Nephron (organoid): ENCODE measurements around the gene ERCC6L2.

Source experiments
- H3K27ac Mint-ChIP-seq, 3 experiments: 2 replicates each; pipeline ENCODE4 v1.8.0; 2020; ENCODE audit warnings: mixed read lengths in 3 of 3, mild to moderate bottlenecking in 2 of 3, moderate library complexity in 1 of 3
- H3K27me3 Mint-ChIP-seq: 2 replicates; pipeline ENCODE4 v1.8.0; 2021; ENCODE audit warnings: low read depth, mild to moderate bottlenecking, moderate library complexity, mixed read lengths
- H3K36me3 Mint-ChIP-seq: 2 replicates; pipeline ENCODE4 v1.8.0; 2020; ENCODE audit warnings: low read depth, mixed read lengths
- H3K4me1 Mint-ChIP-seq: 2 replicates; pipeline ENCODE4 v1.8.0; 2020; ENCODE audit warnings: mixed read lengths
- H3K4me3 Mint-ChIP-seq, 3 experiments: 2 replicates each; pipeline ENCODE4 v1.8.0; 2020; ENCODE audit warnings: mild to moderate bottlenecking in 3 of 3, mixed read lengths in 3 of 3, moderate library complexity in 2 of 3
- H3K9me3 Mint-ChIP-seq: 2 replicates; pipeline ENCODE4 v1.8.0; 2020; ENCODE audit warnings: mixed read lengths
- TF ChIP-seq, protein P1 (sequence below), 3 experiments: fragments of 200-600 bp; sonication (generic); IDR thresholded peaks; one replicate each; pipeline ENCODE4 v1.5.0; 2021; ENCODE audit warnings: antibody characterized with exemption in 3 of 3; ENCODE audit not compliant: unreplicated experiment in 3 of 3

The ERCC6L2 gene

GRCh38 chr9:95896580-95896979 lies 21.1 kb downstream of the ERCC6L2 start:
- H3K27me3 Mint-ChIP-seq: no peaks in the 10 kb centered on the region
- H3K36me3 Mint-ChIP-seq: peaks cover 46% of the 10 kb centered on the region

GRCh38 chr9:95901506-95901905 lies 26.0 kb downstream of the ERCC6L2 start:
- Mint-ChIP-seq H3K9me3 (no peaks in the 10 kb centered on the region), H3K27ac (no peak overlapping the region), H3K36me3 (peaks cover 32% of the 10 kb centered on the region), H3K4me3 (no peak overlapping the region), H3K27me3 (no peaks in the 10 kb centered on the region), H3K4me1 (no peaks in the 10 kb centered on the region)
- TF ChIP-seq, protein P1, sequence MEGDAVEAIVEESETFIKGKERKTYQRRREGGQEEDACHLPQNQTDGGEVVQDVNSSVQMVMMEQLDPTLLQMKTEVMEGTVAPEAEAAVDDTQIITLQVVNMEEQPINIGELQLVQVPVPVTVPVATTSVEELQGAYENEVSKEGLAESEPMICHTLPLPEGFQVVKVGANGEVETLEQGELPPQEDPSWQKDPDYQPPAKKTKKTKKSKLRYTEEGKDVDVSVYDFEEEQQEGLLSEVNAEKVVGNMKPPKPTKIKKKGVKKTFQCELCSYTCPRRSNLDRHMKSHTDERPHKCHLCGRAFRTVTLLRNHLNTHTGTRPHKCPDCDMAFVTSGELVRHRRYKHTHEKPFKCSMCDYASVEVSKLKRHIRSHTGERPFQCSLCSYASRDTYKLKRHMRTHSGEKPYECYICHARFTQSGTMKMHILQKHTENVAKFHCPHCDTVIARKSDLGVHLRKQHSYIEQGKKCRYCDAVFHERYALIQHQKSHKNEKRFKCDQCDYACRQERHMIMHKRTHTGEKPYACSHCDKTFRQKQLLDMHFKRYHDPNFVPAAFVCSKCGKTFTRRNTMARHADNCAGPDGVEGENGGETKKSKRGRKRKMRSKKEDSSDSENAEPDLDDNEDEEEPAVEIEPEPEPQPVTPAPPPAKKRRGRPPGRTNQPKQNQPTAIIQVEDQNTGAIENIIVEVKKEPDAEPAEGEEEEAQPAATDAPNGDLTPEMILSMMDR (IDR thresholded peaks at IDR 0.05; ENCODE audit: unreplicated experiment in 3 of 3): no peak

More at GRCh38 chr9:95896580-95896979, 21.1 kb downstream of the ERCC6L2 start:
- Mint-ChIP-seq H3K9me3 (peaks cover 13% of the 10 kb centered on the region), H3K4me3 (no peak overlapping the region), H3K27ac (no peak overlapping the region), H3K4me1 (no peaks in the 10 kb centered on the region)
- TF ChIP-seq, protein P1 (IDR thresholded peaks at IDR 0.05; ENCODE audit: unreplicated experiment in 3 of 3): no peak

DNA sequence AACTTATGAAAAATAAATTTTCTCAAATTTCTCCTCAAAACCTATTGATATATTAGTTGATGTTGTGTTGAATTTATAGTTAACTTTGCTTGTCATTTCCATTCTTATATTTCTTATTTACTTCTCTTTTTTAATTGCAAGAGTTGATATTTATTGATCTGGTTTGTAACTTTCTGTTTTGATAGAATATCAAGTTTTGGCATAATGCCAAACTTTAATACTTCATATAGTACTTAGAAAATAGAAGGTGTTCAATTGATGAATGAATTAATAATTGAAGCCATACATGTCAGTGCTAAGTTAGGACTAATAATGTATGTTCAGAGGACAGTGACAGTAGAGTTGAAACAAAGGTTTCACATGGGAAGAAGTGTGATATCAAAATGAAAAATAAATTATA lies 27.9 kb downstream of the ERCC6L2 start:
- Mint-ChIP-seq H3K27ac (no peak overlapping the region), H3K4me1 (no peaks in the 10 kb centered on the region), H3K27me3 (no peaks in the 10 kb centered on the region), H3K4me3 (no peak overlapping the region), H3K36me3 (peaks cover 39% of the 10 kb centered on the region), H3K9me3 (no peaks in the 10 kb centered on the region)
- TF ChIP-seq, protein P1 (IDR thresholded peaks at IDR 0.05; ENCODE audit: unreplicated experiment in 3 of 3): no peak

DNA sequence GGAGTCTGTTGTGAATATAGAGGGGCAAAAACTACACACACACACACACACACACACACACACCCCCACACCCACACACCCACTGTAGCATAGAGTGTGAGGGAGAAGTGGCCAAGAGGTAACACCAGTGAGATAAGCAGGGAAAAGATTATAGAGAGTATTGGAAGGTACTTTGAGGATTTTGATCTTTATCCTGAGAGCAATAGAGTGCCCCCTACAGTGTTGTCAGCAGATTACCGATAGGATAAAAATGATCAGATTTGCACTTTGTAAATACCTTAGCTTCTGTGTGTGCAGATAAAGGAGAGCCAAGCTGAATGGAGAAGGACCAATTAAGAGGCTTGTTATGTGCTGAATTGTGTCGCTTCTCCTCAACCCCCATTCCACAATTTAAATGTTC lies 32.3 kb downstream of the ERCC6L2 start:
- TF ChIP-seq, protein P1 (IDR thresholded peaks at IDR 0.05; ENCODE audit: unreplicated experiment in 3 of 3): no peak
- Mint-ChIP-seq H3K27me3 (no peaks in the 10 kb centered on the region), H3K27ac (no peak overlapping the region), H3K4me1 (no peaks in the 10 kb centered on the region), H3K9me3 (no peaks in the 10 kb centered on the region), H3K36me3 (peaks cover 34% of the 10 kb centered on the region), H3K4me3 (no peak overlapping the region)

DNA sequence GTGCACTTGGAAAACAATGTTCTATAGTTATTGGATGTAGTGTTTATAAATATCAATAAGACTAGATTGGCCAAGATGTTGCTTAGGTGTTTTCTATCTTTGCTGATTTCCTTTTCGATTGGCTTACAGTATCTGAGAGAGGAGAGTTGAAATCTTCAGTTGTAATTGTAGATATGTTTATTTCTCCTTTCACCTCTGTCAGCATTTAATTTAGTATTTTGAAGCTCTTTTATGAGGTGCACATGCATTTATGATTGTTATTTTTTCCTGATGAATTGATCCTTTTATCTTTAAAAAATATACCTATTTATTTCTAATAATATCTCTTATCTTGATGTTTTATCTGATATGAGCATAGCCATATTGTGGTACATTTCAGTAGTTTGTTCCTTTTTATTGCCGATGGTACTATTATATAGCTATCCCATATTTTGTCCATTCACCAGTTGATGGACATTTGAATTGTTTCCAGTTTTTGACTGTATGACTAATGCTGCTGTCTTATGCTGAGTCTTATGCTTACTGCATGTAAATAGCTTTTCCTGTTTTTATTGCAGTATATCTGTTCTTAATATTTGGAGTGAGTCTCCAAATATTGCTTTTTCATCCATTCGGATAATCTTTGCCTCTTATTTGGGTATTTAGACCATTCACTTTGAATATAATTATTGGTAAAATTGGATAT lies 34.7 kb downstream of the ERCC6L2 start:
- H3K27me3 Mint-ChIP-seq: no peaks in the 10 kb centered on the region

More for the DNA sequence above, 34.7 kb downstream of the ERCC6L2 start:
- H3K36me3 Mint-ChIP-seq: peaks cover 39% of the 10 kb centered on the region
- TF ChIP-seq, protein P1 (IDR thresholded peaks at IDR 0.05; ENCODE audit: unreplicated experiment in 3 of 3): no peak
- no peaks in the 10 kb centered on the region for H3K4me1 Mint-ChIP-seq
- no peaks in the 10 kb centered on the region for H3K9me3 Mint-ChIP-seq
- H3K27ac Mint-ChIP-seq: no peak overlapping the region
- no peak overlapping the region for H3K4me3 Mint-ChIP-seq
